ENCODE data around the gene VPS13D. TPM values are rescaled to one million over a fixed set of nuclear protein-coding genes. Genes with fewer than 3 reads are reported as not detected.

VPS13D gene
- total RNA-seq, 1 experiment from 2014 or later, result 31.6 TPM

DNA sequence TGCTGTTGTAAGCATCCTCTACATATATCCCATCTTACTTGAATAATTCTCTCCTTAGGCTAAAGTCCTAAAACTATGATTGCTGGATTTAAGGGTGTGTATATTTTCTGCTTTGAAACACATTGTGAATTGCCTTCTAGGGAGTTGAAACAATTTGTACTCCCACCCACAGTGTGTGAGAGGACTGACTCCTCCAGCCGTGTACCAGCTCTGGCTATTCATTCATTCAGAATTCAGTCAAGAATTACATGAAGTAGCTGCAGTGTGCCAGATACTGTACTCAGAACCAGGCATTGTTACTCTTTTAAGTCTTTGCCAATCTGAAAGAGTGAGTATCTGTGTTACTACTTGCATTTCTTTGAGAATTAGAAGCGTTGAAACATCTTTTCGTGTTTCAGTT is 253.2 kb downstream of the VPS13D start:
- no peak overlapping the region for H3K4me2 ChIP-seq (ENCODE audit: low read length)
- RAD21 ChIA-PET (ENCODE audit: low non-redundant PET in 1 of 2, low total read pairs in 2 of 2, uncharacterized antibody in 2 of 2, unreplicated experiment in 2 of 2), result no interaction called here
- H2AFZ ChIP-seq (ENCODE audit: low read depth, low read length, poor library complexity, severe bottlenecking), result no peak overlapping the region
- TF ChIP-seq CBX3 (IDR thresholded peaks at IDR 0.05; ENCODE audit: low read depth) (no peak), ZNF274 (IDR thresholded peaks at IDR 0.05; ENCODE audit: low read depth, low read length) (no peak), ELF1 (IDR thresholded peaks at IDR 0.05; ENCODE audit: borderline replicate concordance, low read depth) (no peak), EGR1 (IDR thresholded peaks at IDR 0.05; ENCODE audit: low read depth) (no peak), SP1 (IDR thresholded peaks at IDR 0.05; ENCODE audit: low read depth) (no peak), FOSL1 (IDR thresholded peaks at IDR 0.05; ENCODE audit: low read depth) (no peak), EZH2 (IDR thresholded peaks at IDR 0.05) (no peak), CEBPB (IDR thresholded peaks at IDR 0.05; ENCODE audit: low read depth) (no peak), JUND (IDR thresholded peaks at IDR 0.05) (no peak), ZBTB33 (IDR thresholded peaks at IDR 0.05; ENCODE audit: extremely low read depth, insufficient replicate concordance, low read length) (no peak), TCF7L2 (IDR thresholded peaks at IDR 0.05; ENCODE audit: borderline replicate concordance, extremely low read depth, insufficient read depth, insufficient read length) (no peak), POLR2A (IDR thresholded peaks at IDR 0.05; ENCODE audit: borderline replicate concordance, extremely low read depth, insufficient read depth, insufficient read length) (no peak)
- TF ChIP-seq, protein P1, sequence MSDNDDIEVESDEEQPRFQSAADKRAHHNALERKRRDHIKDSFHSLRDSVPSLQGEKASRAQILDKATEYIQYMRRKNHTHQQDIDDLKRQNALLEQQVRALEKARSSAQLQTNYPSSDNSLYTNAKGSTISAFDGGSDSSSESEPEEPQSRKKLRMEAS (IDR thresholded peaks at IDR 0.05), result no peak
- TF ChIP-seq, protein P2, sequence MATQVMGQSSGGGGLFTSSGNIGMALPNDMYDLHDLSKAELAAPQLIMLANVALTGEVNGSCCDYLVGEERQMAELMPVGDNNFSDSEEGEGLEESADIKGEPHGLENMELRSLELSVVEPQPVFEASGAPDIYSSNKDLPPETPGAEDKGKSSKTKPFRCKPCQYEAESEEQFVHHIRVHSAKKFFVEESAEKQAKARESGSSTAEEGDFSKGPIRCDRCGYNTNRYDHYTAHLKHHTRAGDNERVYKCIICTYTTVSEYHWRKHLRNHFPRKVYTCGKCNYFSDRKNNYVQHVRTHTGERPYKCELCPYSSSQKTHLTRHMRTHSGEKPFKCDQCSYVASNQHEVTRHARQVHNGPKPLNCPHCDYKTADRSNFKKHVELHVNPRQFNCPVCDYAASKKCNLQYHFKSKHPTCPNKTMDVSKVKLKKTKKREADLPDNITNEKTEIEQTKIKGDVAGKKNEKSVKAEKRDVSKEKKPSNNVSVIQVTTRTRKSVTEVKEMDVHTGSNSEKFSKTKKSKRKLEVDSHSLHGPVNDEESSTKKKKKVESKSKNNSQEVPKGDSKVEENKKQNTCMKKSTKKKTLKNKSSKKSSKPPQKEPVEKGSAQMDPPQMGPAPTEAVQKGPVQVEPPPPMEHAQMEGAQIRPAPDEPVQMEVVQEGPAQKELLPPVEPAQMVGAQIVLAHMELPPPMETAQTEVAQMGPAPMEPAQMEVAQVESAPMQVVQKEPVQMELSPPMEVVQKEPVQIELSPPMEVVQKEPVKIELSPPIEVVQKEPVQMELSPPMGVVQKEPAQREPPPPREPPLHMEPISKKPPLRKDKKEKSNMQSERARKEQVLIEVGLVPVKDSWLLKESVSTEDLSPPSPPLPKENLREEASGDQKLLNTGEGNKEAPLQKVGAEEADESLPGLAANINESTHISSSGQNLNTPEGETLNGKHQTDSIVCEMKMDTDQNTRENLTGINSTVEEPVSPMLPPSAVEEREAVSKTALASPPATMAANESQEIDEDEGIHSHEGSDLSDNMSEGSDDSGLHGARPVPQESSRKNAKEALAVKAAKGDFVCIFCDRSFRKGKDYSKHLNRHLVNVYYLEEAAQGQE (IDR thresholded peaks at IDR 0.05; ENCODE audit: low read depth), result no peak
- TF ChIP-seq, protein P3, sequence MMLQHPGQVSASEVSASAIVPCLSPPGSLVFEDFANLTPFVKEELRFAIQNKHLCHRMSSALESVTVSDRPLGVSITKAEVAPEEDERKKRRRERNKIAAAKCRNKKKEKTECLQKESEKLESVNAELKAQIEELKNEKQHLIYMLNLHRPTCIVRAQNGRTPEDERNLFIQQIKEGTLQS (IDR thresholded peaks at IDR 0.05), result no peak
- no TSS peak for BruUV-seq (replicated peaks)
- no peaks in the 10 kb centered on the region for H3K9me2 ChIP-seq (ENCODE audit: insufficient read depth)
- CTCF ChIA-PET, result no interaction called here
- no peaks in the 10 kb centered on the region for H3K9me3 ChIP-seq (ENCODE audit: control insufficient read depth in 1 of 2, insufficient read depth in 1 of 2, low read depth in 1 of 2, low read length in 2 of 2)
- POLR2A ChIA-PET, result no interaction called here
- no peaks in the 10 kb centered on the region for H3K27me3 ChIP-seq (ENCODE audit: insufficient read depth, low read length)
- ATAC-seq (no peak), DNase-seq (ENCODE audit: low read depth, low spot score) (no peak)
- no peak overlapping the region for H3K4me3 ChIP-seq (replicated peaks in 1 of 2; ENCODE audit: low read depth in 1 of 2, low read length in 2 of 2)
- peaks cover 71 to 94% of the 10 kb centered on the region in 2 experiments for H3K4me1 ChIP-seq (ENCODE audit: control insufficient read depth in 1 of 2, insufficient read depth in 2 of 2, low read length in 2 of 2)
- no peak overlapping the region for H3K27ac ChIP-seq (ENCODE audit: low read depth, low read length)
- H3K36me3 ChIP-seq (ENCODE audit: control insufficient read depth in 1 of 2, insufficient read depth in 2 of 2, low read length in 2 of 2), result no peaks in the 10 kb centered on the region
- intact Hi-C loops (cut with micrococcal nuclease), result no loop called here
- no peak overlapping the region for H3K9ac ChIP-seq (ENCODE audit: low read length)
- no peaks in the 10 kb centered on the region for H4K20me1 ChIP-seq (ENCODE audit: insufficient read depth)
- H3K79me2 ChIP-seq (ENCODE audit: insufficient read depth, low read length), result no peaks in the 10 kb centered on the region

Measured in HCT116 (cell line).